ENCODE data around the gene RPL13.
"Not testable (repeated sequence)": the region's sequence is repeated elsewhere in the genome, so short reads cannot be mapped to it uniquely, and the experiment has no call there.

The RPL13 gene

GRCh38 chr16:89584768-89585549 is 24.5 kb downstream of the RPL13 start:
- no peak for DNase-seq (ENCODE audit: low read depth)

GRCh38 chr16:89586218-89586617 is 25.7 kb downstream of the RPL13 start:
- DNase-seq (ENCODE audit: low read depth) = no peak
- no peak for TF ChIP-seq CTCF (IDR thresholded peaks at IDR 0.05; ENCODE audit: control insufficient read depth, insufficient read depth, low read depth, low read length, missing control alignments)
- H3K4me3 ChIP-seq (ENCODE audit: control insufficient read depth, low read depth, low read length) = no peak overlapping the region

More at GRCh38 chr16:89584768-89585549, 24.5 kb downstream of the RPL13 start:
- H3K4me3 ChIP-seq (ENCODE audit: control insufficient read depth, low read depth, low read length) = no peak overlapping the region
- no peak for TF ChIP-seq CTCF (IDR thresholded peaks at IDR 0.05; ENCODE audit: control insufficient read depth, insufficient read depth, low read depth, low read length, missing control alignments)

GRCh38 chr16:89586853-89587252 is 26.4 kb downstream of the RPL13 start:
- no peak for TF ChIP-seq CTCF (IDR thresholded peaks at IDR 0.05; ENCODE audit: control insufficient read depth, insufficient read depth, low read depth, low read length, missing control alignments)
- DNase-seq (ENCODE audit: low read depth) = no peak
- H3K4me3 ChIP-seq (ENCODE audit: control insufficient read depth, low read depth, low read length) = no peak overlapping the region

GRCh38 chr16:89587676-89588075 is 27.2 kb downstream of the RPL13 start:
- DNase-seq (ENCODE audit: low read depth); H3K4me3 ChIP-seq (ENCODE audit: control insufficient read depth, low read depth, low read length): not testable (repeated sequence)

- DNase-seq (ENCODE audit: low read depth) = no peak
- no peak overlapping the region for H3K4me3 ChIP-seq (ENCODE audit: control insufficient read depth, low read depth, low read length)
- TF ChIP-seq CTCF (IDR thresholded peaks at IDR 0.05; ENCODE audit: control insufficient read depth, insufficient read depth, low read depth, low read length, missing control alignments) = no peak
Observed at GRCh38 chr16:89588413-89589109, 28.1 kb downstream of the RPL13 start.

- no peak for DNase-seq (ENCODE audit: low read depth)
- H3K4me3 ChIP-seq (ENCODE audit: control insufficient read depth, low read depth, low read length) = no peak overlapping the region
- no peak for TF ChIP-seq CTCF (IDR thresholded peaks at IDR 0.05; ENCODE audit: control insufficient read depth, insufficient read depth, low read depth, low read length, missing control alignments)
Observed at GRCh38 chr16:89589241-89589926, 28.9 kb downstream of the RPL13 start.

- no peak for TF ChIP-seq CTCF (IDR thresholded peaks at IDR 0.05; ENCODE audit: control insufficient read depth, insufficient read depth, low read depth, low read length, missing control alignments)
- no peak for DNase-seq (ENCODE audit: low read depth)
Observed at GRCh38 chr16:89593841-89594240, 33.4 kb downstream of the RPL13 start.

More at GRCh38 chr16:89593841-89594240, 33.4 kb downstream of the RPL13 start:
- H3K4me3 ChIP-seq (ENCODE audit: control insufficient read depth, low read depth, low read length) = no peak overlapping the region
